ENCODE measurements around the gene TP53RK.

The TP53RK gene

GRCh38 chr20:46672543-46673148 lies 16.6 kb downstream of the TP53RK start:
- H3K27ac ChIP-seq = peak overlapping the region; percentile 80
- TF ChIP-seq CTCF (conservative IDR thresholded peaks at IDR 0.05) = no peak

DNA sequence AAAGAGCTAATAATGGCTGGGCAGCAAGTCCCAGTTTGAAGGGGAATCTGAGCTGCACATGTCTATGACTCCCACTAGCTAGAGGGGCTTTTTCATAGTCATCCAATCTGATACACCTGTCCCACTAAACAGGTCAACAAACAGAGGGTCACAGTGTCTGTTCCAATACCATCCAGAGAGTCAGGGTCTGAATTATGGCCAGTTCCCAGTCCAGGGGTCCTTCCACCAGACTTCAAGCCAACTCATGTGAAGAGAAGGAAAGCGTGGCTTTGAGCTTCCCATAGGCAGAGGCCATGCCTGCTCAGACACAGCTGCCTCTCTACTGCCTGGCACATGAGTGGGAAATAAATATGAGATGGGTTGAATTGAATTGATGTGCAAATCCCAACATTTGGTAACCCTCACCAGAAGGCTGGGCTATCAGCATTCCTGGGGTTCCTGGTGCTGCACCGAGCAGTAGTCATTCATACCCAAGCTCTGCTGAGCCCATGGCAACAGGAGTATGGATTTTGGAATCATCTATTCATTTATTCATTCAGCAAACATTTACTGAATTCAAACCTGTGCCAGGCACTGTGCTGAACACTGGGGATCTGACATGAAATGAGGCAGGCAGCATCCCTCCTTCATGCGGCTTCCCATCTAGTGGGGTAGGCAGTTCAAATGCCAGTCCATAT lies 17.2 kb downstream of the TP53RK start:
- no peak for TF ChIP-seq CTCF (conservative IDR thresholded peaks at IDR 0.05)
- peak overlapping the region; percentile 80 for H3K27ac ChIP-seq

DNA sequence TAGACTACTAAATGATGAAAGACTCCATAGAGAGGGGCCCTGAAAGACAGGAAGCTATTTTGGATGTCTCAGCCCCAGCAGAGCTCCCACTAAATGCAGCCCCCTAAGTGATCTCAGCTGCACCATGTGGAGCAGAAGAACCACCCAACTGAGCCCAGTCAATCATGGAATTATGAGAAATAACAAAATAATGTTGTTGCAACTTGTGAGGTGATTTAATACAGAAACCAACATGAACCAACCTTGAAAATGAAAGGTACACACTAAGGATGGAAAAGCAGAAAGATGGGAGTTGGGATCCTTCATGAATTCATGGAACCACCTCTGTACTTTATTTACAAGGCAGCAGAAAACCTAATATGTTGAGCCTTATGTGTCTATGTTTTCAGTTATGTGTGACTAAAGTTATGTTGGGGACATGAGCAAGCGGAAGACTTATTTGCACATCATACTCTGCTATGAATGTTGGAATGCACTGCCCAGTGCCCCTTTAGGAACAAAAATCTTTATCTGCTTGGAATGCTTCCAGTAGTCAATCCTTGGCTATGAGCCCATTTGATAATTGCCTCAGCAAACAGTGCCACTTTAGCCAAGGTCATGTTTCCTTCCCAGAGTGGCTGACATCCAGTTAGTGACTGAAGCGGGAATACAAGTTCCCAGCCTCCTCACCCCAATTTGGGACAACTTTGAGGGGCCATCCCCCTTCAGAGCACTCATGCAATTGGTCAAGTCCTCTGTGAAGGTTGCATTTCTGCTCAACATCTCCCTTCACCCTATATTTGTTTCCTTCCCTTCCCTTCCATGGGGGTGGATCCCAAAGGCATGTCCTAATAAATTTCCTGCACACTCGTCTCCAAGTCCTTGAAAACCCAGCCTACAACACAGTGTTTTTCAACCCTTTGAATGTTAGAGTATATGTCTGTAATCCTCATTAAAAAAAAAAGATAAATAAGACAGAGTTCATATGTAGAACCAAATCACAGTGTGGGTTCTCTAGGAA lies 18.4 kb downstream of the TP53RK start:
- peak overlapping the region; percentile 80 for H3K27ac ChIP-seq
- no peak for TF ChIP-seq CTCF (conservative IDR thresholded peaks at IDR 0.05)

GRCh38 chr20:46670228-46670584 lies 19.0 kb downstream of the TP53RK start:
- no peak for TF ChIP-seq CTCF (conservative IDR thresholded peaks at IDR 0.05)
- peak overlapping the region; percentile 80 for H3K27ac ChIP-seq

DNA sequence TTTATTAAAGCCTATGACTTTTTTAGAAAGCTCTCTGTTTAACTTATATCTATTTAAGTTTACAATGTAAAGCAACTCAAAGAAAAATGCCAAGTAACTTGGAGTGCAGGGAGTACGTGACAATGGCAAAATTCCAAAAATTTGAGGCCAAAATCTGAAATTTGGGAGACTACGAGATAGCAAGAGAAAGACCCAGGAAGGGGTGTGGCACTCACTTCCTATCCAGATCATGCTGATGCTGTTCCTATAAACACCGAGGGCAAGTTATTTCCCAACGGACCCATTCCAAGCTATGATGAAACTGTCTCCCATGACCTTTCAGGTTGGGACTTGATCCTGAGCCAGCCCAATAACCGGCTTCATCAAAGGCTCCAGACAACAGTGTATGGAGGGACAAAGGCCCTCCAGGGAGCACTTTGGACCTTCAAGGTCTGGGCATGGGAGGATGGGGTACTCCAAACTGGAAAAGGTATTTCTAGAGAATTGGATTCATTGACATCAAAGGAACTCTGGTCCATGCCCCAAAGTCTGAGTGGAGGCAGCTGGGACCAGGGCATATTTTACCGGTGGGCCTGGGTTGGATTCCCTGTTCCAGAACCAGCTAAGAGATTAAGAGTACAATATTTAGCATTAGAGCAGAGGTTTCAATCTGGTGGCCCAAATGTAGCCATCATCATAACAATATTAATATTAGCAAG lies 22.3 kb downstream of the TP53RK start:
- no peak for TF ChIP-seq CTCF (conservative IDR thresholded peaks at IDR 0.05)
- no peak overlapping the region for H3K27ac ChIP-seq

DNA sequence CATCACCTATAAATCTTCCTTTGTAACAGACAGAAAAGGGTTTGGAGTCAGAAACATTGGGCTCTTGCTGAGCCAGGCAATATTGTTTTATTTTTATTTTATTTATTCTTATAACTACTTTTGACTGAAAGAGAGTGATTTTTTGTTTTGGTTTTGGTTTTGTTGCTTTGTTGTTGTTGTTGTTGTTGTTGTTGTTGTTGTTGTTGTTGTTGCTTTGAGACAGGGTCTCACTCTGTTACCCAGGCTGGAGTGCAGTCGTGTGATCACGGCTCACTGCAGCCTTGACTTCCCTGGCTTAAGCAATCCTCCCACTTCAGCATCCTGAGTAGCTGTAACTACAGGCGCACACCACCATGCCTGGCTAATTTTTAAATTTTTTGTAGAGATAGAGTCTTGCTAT lies 22.9 kb downstream of the TP53RK start:
- no peak overlapping the region for H3K27ac ChIP-seq
- TF ChIP-seq CTCF (conservative IDR thresholded peaks at IDR 0.05) = no peak

Data from VCaP (cell line).